D721Med (cell line): ENCODE results near the gene DPP4.
"Not testable (repeated sequence)": the region's sequence is repeated elsewhere in the genome, so short reads cannot be mapped to it uniquely, and the experiment has no call there.

Experiments
- DNase-seq: peaks from one replicate; pipeline ENCODE4 v3.0.0; 2011; ENCODE audit warnings: low spot score; ENCODE audit not compliant: insufficient read length
- FAIRE-seq: peaks from 2 replicates; lab custom pipeline; 2011; peaks lifted over from hg19 to GRCh38; lab: Jason Lieb, UNC
- TF ChIP-seq, protein P1 (sequence below): IDR thresholded peaks from 2 replicates; pipeline ENCODE4 v1.5.1; 2012; ENCODE audit warnings: mild to moderate bottlenecking, control low read depth; ENCODE audit not compliant: insufficient read depth; ENCODE audit errors: missing control alignments

DPP4 gene

DNA sequence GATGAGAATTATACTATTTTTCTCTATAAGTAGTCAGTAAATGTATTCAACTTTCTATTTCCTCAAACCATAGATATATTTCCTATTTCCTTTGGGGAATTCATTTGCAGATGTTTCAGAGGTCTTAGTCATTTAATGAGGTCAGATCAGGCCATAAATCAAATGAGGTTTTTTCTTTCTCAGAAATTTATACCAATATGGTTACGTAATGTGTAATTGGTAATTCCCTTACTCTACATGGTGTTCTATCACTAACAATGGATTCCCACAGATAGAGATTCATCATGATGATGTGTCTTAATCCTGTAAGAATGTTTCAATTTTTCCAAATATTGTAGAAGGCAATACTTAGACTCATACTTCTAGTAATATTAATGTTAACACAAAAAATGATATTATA, 108.0 kb downstream of the DPP4 start:
- TF ChIP-seq, protein P1, sequence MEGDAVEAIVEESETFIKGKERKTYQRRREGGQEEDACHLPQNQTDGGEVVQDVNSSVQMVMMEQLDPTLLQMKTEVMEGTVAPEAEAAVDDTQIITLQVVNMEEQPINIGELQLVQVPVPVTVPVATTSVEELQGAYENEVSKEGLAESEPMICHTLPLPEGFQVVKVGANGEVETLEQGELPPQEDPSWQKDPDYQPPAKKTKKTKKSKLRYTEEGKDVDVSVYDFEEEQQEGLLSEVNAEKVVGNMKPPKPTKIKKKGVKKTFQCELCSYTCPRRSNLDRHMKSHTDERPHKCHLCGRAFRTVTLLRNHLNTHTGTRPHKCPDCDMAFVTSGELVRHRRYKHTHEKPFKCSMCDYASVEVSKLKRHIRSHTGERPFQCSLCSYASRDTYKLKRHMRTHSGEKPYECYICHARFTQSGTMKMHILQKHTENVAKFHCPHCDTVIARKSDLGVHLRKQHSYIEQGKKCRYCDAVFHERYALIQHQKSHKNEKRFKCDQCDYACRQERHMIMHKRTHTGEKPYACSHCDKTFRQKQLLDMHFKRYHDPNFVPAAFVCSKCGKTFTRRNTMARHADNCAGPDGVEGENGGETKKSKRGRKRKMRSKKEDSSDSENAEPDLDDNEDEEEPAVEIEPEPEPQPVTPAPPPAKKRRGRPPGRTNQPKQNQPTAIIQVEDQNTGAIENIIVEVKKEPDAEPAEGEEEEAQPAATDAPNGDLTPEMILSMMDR: no peak
- DNase-seq: no peak
- FAIRE-seq: no peak

DNA sequence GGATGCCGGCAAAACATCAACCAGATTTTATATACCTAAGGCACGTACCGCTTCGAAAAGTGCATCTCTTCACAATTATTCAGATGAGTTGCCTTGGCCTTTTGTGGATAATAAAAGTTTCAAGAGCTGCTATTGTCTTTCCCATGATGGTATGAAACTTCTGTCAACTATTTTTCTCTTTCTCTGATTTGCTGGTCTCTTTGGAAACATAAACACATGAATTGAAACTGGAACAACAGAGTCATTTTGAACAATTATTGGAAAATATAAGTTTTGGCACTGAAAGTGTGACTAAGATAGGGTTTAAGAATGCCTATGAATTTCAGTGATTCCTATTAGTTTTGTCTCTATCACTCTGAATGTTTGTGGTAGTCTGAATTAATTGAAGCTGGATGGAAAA, 109.9 kb downstream of the DPP4 start:
- DNase-seq (no peak), FAIRE-seq (no peak)
- TF ChIP-seq, protein P1: no peak

DNA sequence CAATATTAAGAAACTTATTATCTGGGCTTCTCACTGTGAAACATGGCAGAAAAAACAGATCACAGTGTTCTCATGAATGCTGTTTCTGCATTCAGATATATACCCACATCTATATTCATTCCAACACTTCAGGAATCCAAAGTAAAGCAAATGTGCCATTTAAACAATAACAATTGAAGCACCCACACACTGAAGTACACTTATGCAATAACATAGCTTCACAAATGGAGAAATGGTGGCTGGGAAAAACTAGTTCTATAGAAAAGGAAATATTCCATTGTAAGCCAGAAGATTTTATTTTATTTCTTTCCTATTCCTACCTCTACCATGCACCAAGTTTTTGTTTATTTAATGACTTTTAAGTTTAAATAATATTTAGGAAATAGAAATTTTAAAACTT, 111.9 kb downstream of the DPP4 start:
- no peak for DNase-seq
- TF ChIP-seq, protein P1: no peak
- FAIRE-seq: no peak

DNA sequence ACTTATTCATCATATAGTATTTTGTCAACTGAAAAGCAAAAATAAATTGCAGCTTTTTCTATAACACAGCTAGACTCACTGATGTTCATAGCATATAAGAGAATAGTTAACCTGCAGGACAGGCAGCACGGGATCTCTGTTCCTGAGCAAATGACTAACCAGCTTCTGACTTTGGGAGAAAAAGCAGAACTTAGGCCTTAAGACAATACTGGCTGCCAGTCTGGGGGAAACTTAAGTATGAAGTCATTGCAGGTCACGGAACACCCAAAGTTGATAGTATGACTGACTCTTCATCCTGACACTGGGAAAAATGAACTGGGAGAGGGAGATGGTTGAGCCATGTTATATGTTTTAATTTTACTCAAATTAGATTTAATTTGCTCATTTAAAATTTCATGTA, 113.0 kb downstream of the DPP4 start:
- no peak for DNase-seq
- FAIRE-seq: no peak
- TF ChIP-seq, protein P1: no peak

DNA sequence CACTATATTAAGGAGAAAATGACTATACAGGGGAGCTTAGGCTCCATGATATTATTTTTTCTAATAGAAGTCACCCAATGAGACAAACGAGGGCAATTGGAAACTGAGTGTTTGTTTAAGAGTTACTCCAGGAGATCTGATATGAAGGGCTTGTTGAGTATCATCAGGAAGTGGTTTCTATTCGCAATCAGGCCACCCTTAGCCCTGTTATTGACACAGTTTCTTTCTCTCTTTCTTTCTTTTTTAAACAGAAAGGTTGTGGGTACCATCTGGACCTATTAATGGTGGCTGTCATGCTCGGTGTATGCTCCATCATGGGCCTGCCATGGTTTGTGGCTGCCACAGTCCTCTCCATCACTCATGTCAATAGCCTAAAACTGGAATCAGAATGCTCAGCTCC, 117.3 kb downstream of the DPP4 start:
- FAIRE-seq: no peak
- TF ChIP-seq, protein P1: no peak
- DNase-seq: no peak

DNA sequence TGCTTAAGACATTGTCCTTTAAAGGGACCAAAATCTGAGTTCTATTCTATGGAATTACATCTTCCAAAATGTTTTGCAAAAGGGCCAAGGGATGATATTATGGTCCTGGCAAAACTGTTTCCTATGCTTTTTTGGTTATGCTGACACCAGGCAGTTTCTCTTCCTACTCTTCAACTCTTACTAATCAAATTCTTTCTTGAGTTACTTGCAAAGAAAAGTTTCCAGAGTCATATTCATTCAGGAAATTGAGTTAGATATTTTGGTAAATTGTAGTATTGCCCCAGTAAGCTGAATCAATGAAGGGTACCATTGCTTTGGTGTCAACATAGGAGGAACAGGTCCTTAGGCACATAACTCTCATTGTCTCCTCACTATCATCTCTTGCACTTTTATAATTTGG, 118.8 kb downstream of the DPP4 start:
- DNase-seq (no peak), FAIRE-seq (no peak)
- TF ChIP-seq, protein P1: no peak

DNA sequence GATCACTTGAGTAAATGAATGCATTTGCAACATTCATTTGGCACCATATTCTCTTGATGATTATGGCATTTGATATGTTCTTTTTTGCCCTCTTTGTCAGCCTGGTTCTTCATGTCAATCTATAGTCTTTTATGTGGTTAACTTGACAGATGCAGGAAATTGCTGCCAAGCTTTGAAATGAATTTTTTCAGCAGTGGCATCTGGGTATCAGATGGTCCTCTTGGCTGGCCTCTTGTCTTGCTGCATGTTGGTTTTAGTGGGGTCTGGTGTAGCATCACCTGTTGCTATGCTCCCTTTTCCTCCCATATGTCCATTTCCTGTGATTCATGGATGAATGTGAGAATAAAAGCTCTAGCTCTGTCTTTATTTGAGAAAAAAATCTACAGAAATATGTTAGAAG, 119.9 kb downstream of the DPP4 start:
- TF ChIP-seq, protein P1: no peak
- FAIRE-seq: no peak
- no peak for DNase-seq

DNA sequence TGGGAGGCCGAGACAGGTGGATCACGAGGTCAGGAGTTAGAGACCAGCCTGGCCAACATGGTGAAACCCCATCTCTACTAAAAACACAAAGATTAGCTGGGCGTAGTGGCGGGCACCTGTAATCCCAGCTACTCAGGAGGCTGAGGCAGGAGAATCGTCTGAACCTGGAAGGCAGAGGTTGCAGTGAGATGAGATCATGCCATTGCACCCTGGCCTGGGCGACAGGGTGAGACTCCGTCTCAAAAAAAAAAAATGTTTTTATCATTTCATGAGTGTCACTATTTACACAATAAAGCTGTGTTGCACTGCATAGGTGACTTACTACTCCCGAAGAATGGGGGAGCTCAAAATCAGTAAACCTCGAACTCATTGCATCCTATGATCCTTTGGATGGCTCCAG, 120.6 kb downstream of the DPP4 start:
- FAIRE-seq, DNase-seq: not testable (repeated sequence)
